HUES64 (cell line): ENCODE results near the gene FIG4.
"Not testable (repeated sequence)": the region's sequence is repeated elsewhere in the genome, so short reads cannot be mapped to it uniquely, and the experiment has no call there.

Source experiments
- H3K27ac ChIP-seq: 2 replicates; pipeline ENCODE4 v1.7.0; 2013; ENCODE audit warnings: low read depth, low read length, inconsistent platforms
- H3K27me3 ChIP-seq: 2 replicates; pipeline ENCODE4 v1.6.1; 2013; ENCODE audit warnings: mild to moderate bottlenecking, low read length; ENCODE audit not compliant: insufficient read depth
- H3K36me3 ChIP-seq: 2 replicates; pipeline ENCODE4 v1.6.1; 2013; ENCODE audit warnings: mild to moderate bottlenecking, low read length; ENCODE audit not compliant: insufficient read depth
- H3K4me1 ChIP-seq: 2 replicates; pipeline ENCODE4 v1.6.1; 2013; ENCODE audit warnings: mild to moderate bottlenecking, low read length, moderate library complexity; ENCODE audit not compliant: insufficient read depth
- H3K4me3 ChIP-seq: 2 replicates; pipeline ENCODE4 v1.5.1; 2013; ENCODE audit warnings: mild to moderate bottlenecking, low read length, moderate library complexity
- H3K9ac ChIP-seq: 2 replicates; pipeline ENCODE4 v1.6.1; 2013; ENCODE audit warnings: mild to moderate bottlenecking, low read depth, low read length
- H3K9me3 ChIP-seq: 2 replicates; pipeline ENCODE4 v1.6.1; 2013; ENCODE audit warnings: low read depth, low read length; ENCODE audit not compliant: insufficient read depth
- WGBS: fragments of 150-250, 120-280 bp; methylation state at CpG from one replicate; pipeline ENCODE4 v1.1.7; 2013; ENCODE audit warnings: missing lambda C conversion rate; 5-methylcytosine and 5-hydroxymethylcytosine counted together

The FIG4 gene

DNA sequence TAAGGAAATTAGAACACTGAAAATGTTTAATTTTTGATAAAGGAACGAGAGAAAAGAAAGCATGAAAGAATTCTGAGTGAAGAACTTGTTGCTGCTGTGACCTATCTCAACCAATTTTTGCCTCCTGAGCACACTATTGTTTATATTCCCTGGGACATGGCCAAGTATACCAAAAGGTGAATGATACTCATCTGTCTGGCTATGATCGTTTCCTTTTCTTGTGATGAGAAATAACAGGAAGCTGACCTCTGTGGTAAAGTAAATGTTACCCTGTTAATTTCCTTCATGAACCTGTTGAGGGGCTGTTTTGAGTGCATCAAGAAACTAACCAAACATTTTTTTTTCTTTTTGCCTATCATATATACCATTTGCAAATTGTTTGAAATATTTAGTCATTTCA, 69.1 kb downstream of the FIG4 start:
- H3K27ac ChIP-seq: no peak overlapping the region
- no peak overlapping the region for H3K9ac ChIP-seq
- WGBS: 94% methylated on average over 2 of the region's 2 CpGs
- H3K36me3 ChIP-seq: no peaks in the 10 kb centered on the region
- no peaks in the 10 kb centered on the region for H3K9me3 ChIP-seq
- no peaks in the 10 kb centered on the region for H3K27me3 ChIP-seq
- H3K4me3 ChIP-seq: no peak overlapping the region
- no peaks in the 10 kb centered on the region for H3K4me1 ChIP-seq

GRCh38 chr6:109762166-109762565, 71.1 kb downstream of the FIG4 start:
- no peak overlapping the region for H3K27ac ChIP-seq
- H3K9ac ChIP-seq: no peak overlapping the region
- no peaks in the 10 kb centered on the region for H3K4me1 ChIP-seq
- H3K36me3 ChIP-seq: peaks cover 10% of the 10 kb centered on the region; the same call in 1 of the 2 replicates
- WGBS: 100% methylated on average over 2 of the region's 2 CpGs
- H3K9me3 ChIP-seq: no peaks in the 10 kb centered on the region
- H3K27me3 ChIP-seq: no peaks in the 10 kb centered on the region
- H3K4me3 ChIP-seq: no peak overlapping the region

GRCh38 chr6:109762769-109763441, 71.8 kb downstream of the FIG4 start:
- no peak overlapping the region for H3K27ac ChIP-seq
- 97% methylated on average over 1 of the region's 1 CpG for WGBS
- H3K4me3 ChIP-seq: no peak overlapping the region
- H3K27me3 ChIP-seq: no peaks in the 10 kb centered on the region
- H3K4me1 ChIP-seq: no peaks in the 10 kb centered on the region
- no peak overlapping the region for H3K9ac ChIP-seq
- no peaks in the 10 kb centered on the region for H3K9me3 ChIP-seq
- peaks cover 12% of the 10 kb centered on the region; the same call in 1 of the 2 replicates for H3K36me3 ChIP-seq

DNA sequence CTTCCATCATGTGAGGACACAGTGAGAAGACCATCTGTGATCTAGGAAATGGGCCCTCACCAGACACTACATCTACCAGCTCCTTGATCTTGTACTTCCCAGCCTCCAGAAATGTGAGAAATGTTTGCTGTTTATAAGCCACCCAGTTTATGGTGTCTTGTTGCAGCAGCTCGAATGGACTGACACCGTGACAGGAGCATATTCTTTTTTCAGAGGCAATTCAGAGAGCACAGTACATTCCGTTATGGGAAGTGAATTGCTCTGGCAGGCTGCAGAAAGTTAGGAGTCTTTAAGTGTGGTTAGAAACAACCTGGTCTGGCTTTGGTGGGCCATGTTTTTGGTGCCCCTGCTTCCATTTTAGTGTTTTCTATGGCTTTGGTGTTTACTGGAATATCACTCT, 75.1 kb downstream of the FIG4 start:
- no peak overlapping the region for H3K4me3 ChIP-seq
- no peaks in the 10 kb centered on the region for H3K4me1 ChIP-seq
- H3K36me3 ChIP-seq: peaks cover 12% of the 10 kb centered on the region; the same call in 1 of the 2 replicates
- no peaks in the 10 kb centered on the region for H3K9me3 ChIP-seq
- no peak overlapping the region for H3K9ac ChIP-seq
- H3K27me3 ChIP-seq: no peaks in the 10 kb centered on the region
- H3K27ac ChIP-seq: no peak overlapping the region
- 91% methylated on average over 3 of the region's 3 CpGs for WGBS

GRCh38 chr6:109767961-109768360, 76.9 kb downstream of the FIG4 start:
- H3K36me3 ChIP-seq: peaks cover 12% of the 10 kb centered on the region; the same call in 1 of the 2 replicates
- H3K9ac ChIP-seq: no peak overlapping the region
- no peak overlapping the region for H3K27ac ChIP-seq
- H3K27me3 ChIP-seq: no peaks in the 10 kb centered on the region
- no peaks in the 10 kb centered on the region for H3K4me1 ChIP-seq
- WGBS: 95% methylated on average over 3 of the region's 3 CpGs
- H3K4me3 ChIP-seq: no peak overlapping the region
- H3K9me3 ChIP-seq: no peaks in the 10 kb centered on the region

DNA sequence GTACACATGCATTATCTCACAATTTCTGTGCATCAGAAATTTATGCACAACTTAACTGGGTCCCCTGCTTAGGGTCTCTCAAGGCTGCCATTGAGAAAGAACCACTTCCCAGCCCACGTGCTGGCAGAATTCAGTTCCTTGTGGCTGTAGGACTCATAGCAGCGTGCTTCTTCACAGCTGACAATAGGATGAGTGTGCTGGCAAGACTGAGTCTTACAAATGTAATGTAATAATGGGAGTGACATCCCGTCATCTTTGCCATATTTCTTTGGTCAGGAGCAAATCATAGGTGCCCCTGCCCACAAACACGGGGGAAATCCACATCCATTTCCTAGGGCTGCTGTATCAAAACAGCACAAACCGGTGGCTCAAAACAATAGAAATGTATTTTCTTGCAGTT, 77.4 kb downstream of the FIG4 start:
- peaks cover 12% of the 10 kb centered on the region; the same call in 1 of the 2 replicates for H3K36me3 ChIP-seq
- no peaks in the 10 kb centered on the region for H3K4me1 ChIP-seq
- 93% methylated on average over 5 of the region's 5 CpGs for WGBS
- no peak overlapping the region for H3K27ac ChIP-seq
- H3K27me3 ChIP-seq: no peaks in the 10 kb centered on the region
- H3K9ac ChIP-seq: no peak overlapping the region
- H3K9me3 ChIP-seq: no peaks in the 10 kb centered on the region
- H3K4me3 ChIP-seq: no peak overlapping the region

DNA sequence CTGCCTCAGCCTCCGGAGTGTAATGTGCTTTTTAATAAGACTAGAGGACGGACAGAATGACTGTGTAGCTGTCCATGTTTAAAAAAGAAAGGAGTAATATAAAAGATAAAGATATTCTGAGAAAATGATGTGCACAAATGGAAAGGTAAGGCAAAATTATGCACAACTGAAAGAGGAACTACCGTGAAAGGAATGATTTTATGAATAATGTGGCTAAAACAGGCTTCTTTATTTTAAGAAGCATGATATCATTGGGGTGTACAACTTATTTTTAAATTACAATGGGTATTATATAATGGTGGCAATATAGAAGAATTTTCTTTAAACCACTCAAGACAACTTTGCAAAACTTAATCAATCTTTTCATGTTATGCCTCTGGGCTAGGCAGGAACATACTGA, 78.1 kb downstream of the FIG4 start:
- Histone ChIP-seq H3K4me1 (no peaks in the 10 kb centered on the region), H3K4me3 (no peak overlapping the region), H3K27me3 (no peaks in the 10 kb centered on the region), H3K36me3 (peaks cover 12% of the 10 kb centered on the region; the same call in 1 of the 2 replicates), H3K27ac (no peak overlapping the region), H3K9me3 (no peaks in the 10 kb centered on the region), H3K9ac (no peak overlapping the region)
- 90% methylated on average over 3 of the region's 3 CpGs for WGBS

DNA sequence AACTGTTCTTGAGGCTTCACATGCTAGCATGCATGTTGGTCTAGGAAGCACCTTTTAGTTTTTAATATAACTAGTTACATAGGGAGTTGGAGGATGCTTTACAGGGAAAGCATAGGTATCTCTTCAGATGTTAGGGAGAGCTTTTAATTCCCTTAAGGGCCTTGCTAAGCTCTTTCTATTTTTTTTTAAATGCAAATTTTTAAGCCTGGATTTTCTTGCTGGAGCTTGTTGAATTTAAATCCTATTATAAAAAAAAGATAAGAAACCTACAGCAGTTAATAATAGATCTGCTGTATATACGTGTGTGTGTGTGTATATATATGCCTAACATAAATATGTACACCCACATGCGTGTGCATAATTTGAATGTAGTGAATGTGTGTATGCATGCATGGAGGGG, 79.0 kb downstream of the FIG4 start:
- 100% methylated on average over 1 of the region's 2 CpGs for WGBS
- H3K27ac ChIP-seq: no peak overlapping the region
- no peaks in the 10 kb centered on the region for H3K4me1 ChIP-seq
- no peaks in the 10 kb centered on the region for H3K27me3 ChIP-seq
- no peaks in the 10 kb centered on the region for H3K9me3 ChIP-seq
- peaks cover 12% of the 10 kb centered on the region; the same call in 1 of the 2 replicates for H3K36me3 ChIP-seq
- H3K4me3 ChIP-seq: no peak overlapping the region
- H3K9ac ChIP-seq: no peak overlapping the region

GRCh38 chr6:109770779-109771178, 79.7 kb downstream of the FIG4 start:
- Histone ChIP-seq H3K36me3 (peaks cover 12% of the 10 kb centered on the region; the same call in 1 of the 2 replicates), H3K9me3 (no peaks in the 10 kb centered on the region), H3K9ac (no peak overlapping the region), H3K4me3 (no peak overlapping the region), H3K27ac (no peak overlapping the region), H3K27me3 (no peaks in the 10 kb centered on the region), H3K4me1 (no peaks in the 10 kb centered on the region)
- 91% methylated on average over 4 of the region's 5 CpGs for WGBS

DNA sequence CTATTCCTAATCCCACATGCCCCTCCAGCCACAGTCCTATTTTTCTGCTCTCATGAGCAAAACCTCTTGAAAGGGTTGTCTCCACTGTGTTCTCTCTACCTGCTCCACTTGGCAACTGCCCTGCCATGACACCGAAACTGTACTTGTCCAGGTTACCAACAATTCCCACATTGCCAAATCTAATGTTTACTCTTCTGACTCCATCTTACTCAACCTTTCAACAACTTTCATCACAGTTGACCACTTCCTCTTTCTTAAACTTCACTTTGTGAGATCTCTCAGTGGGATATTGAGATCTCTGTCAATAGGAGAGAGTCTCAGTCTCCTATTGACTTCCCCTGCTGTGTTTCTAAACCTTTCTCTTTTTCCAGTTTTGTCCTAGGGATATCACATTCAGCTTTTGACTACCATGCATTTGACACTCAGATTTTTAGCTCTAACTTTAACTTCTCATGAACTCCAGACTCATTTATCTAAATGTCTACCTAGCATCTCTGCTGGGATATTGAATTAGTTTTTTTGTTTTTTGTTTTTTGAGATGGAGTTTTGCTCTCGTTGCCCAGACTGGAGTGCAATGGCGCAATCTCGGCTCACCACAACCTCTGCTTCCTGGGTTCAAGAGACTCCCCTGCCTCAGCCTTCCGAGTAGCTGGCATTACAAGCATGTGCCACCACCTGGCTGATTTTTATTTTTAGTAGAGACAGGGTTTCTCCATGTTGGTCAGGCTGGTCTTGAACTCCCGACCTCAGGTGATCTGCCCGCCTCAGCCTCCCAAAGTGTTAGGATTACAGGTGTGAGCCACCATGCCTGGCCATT, 81.1 kb downstream of the FIG4 start:
- not testable (repeated sequence) for H3K4me3 ChIP-seq, H3K36me3 ChIP-seq, H3K4me1 ChIP-seq, H3K9me3 ChIP-seq, H3K27ac ChIP-seq, H3K9ac ChIP-seq, H3K27me3 ChIP-seq
- WGBS: 96% methylated on average over 7 of the region's 7 CpGs

- H3K9me3 ChIP-seq: no peaks in the 10 kb centered on the region
- no peaks in the 10 kb centered on the region for H3K27me3 ChIP-seq
- no peaks in the 10 kb centered on the region for H3K4me1 ChIP-seq
- H3K9ac ChIP-seq: no peak overlapping the region
- H3K4me3 ChIP-seq: no peak overlapping the region
- 92% methylated on average over 1 of the region's 1 CpG for WGBS
- no peaks in the 10 kb centered on the region for H3K36me3 ChIP-seq
- H3K27ac ChIP-seq: no peak overlapping the region
Measured at GRCh38 chr6:109772883-109773431, 81.9 kb downstream of the FIG4 start.
